Stimulated activated CD8-positive, alpha-beta memory T cell treated with anti-CD3 and anti-CD28 coated beads, Interleukin-12 subunit alpha, Interleukin-12 subunit beta, amount 100 ng/mL, for 1 hour (primary cell): ENCODE measurements around the gene TPMT.
"Not testable (repeated sequence)": the region's sequence is repeated elsewhere in the genome, so short reads cannot be mapped to it uniquely, and the experiment has no call there.

Experiments used
- DNase-seq: peaks from one replicate; pipeline ENCODE4 v3.0.0-alpha.2; 2020; ENCODE audit warnings: low read depth

Gene TPMT

DNA sequence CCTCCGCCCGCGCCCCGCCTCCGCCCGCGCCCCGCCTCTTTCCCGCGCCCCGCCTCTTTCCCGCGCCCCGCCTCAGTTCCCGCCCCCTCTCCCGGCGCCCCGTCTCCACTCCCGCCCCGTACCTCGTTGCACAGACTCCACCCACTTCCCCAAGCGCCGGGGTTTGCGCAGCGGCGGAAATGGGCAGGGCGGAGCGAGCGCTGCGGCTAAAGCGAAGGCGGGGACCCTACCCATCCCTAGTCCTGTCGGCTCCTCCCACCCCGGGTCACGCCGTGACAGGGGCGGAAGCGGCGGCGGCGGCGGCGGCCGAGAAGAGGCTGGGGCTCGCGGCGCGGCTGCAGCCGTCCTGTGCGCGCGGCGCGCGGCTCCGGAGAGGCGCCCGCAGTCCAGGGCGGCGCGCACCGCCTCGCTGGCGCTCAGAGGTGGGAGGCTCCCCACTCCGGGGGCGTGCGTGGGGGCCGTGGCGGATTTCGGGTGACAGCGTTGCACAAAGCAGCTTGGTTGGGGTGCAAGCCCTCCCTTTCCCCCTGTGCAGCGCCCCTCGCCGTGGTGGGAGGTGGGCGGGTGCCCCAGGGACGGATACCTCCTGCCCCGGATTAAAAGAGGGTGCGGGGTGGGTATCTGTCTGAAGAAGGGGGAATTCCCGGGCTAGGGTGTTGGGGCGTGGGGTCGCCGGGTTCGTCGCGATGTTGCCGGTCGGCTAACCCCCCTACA is 430 bp upstream of the TPMT start, which contains the start of gene KDM1B:
Gene KDM1B, plus strand, starts transcription at position 273 of the 714 bp plus-strand sequence. CDS start 4,474 bp downstream, outside the sequence.
- DNase-seq: peak; percentile 97

DNA sequence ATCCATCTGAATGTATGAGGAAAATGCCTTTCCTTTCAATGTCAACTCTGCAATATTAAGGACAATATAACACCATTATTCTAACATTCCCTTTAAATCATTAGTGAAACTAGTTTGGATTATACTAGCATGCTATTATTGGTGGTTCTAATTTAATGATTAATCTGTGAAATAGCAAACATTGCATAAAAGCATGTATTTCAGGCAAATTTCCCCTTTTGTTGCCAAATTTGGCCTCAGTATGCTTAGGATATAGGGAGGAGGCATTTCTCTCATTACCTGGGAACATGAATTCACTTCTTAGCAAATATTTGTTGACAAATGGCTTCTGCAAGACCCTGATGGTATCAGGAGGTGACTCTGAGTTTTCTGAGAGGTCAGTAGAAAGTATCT is 1.6 kb downstream of the TPMT start:
- no peak for DNase-seq

DNA sequence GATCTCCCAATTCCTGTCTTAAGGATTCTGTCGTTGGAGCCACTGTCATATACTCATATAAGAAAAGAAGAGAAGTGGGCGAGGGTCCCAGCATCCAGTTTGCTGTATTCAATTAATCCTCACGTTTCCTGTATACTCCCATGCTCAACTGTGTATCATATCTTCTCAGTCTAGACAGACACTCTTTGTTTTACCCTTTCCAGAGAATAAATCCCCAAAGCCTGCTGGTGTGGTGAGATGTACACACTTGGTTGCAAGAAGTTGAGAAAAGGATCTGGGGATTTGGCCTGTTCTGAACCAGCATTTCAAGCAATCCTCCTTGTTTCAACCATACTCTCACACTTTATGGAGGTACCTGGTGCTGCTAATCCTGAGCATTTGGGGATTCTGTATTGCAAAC is 3.1 kb downstream of the TPMT start:
- no peak for DNase-seq

DNA sequence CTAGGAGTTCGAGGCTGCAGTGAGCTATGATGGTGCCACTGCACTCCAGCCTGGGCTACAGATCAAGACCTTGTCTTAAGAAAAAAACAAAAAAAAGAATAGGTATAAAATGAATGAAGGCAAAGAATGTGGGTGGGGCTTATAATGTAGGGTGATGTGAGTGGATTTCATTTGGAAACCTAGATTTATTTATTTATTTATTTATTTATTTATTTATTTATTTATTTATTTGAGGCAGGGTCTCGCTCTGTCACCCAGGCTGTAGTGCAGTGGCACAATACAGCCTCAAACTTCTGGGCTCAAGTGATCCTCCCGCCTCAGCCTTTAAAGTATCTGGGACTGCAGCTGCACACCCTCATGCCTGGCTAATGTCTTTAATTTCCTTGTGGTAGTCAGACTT is 3.5 kb downstream of the TPMT start:
- not testable (repeated sequence) for DNase-seq

DNA sequence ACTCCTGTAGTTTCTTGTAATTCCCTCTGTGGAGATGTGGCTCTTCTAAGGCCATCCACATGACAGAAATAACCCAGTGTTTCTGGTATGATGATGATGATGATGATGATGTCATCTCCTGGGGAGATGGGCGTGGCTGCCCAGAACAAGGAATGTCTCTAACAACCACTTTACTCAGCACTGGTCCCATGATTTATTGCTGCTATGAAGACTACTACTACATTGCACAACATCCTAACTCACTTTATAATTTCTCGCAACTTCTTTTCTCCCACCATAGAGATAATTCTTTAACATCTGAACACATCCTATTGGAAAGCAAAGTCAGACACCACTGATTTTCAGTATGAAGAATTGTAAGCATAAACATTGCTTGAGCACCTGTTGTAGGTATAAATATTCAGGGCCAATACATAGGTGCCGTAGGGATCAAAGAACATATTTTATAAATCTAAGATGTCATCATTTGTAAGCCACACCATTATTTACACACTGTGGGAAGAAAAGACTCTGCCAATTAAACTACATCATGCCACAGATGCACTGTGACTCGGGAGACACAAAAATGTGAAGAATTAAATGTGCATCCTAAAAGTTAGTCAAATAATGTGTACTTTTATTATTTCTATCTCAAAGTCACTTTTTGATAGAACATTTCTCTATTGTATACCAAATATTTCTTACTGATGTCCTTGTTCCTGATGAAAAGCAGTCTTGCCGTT is 6.4 kb downstream of the TPMT start:
- no peak for DNase-seq

DNA sequence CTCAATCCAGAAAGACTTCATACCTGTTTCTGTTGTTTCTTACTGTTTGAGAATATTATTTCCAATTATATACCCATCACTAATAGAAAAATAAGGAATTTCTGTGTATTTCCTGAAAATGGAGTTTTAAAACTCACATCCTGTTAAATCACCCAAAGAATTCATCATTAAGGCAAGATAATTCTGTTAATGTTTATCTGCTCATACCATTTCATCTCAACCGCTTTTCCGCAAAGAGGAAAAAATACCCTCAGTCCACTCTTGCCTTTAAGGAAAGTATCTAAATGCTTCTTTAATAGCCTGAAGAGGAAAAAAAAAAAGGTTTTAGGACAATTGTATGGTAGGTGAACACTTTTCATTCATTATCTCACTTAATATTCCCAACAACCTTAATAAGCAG is 7.3 kb downstream of the TPMT start:
- DNase-seq: no peak

DNA sequence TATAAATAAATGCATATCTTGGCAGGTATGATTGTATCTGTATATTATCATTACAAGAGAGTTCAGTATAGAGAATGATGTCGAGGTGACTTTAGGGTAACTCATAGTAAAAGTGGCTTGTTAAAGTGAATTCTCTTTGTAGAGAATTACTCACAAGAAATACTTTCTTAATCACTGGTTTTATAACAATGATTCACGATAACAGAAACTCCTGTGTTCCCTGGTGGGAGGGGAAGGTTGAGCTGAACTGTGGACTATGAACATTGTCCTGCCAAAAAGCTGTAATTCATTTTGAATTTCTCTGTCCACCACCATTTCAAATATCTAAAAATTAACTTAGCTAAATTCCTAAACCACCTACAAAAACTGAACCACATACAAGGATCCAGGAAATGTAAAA is 7.7 kb downstream of the TPMT start:
- DNase-seq: no peak

DNA sequence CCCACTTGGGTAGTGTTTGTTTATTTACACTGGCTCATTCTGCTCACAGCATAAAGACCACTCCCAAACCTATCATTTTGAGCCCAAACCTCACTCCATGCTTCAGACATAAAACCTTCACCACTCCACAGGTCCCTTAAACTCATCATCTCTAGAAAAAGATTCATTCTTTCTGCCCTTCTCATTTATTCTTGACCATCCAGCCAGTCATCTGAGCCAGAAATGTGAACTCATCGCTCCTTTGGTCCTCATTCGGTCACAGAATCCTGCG is 12.4 kb downstream of the TPMT start:
- DNase-seq: no peak

DNA sequence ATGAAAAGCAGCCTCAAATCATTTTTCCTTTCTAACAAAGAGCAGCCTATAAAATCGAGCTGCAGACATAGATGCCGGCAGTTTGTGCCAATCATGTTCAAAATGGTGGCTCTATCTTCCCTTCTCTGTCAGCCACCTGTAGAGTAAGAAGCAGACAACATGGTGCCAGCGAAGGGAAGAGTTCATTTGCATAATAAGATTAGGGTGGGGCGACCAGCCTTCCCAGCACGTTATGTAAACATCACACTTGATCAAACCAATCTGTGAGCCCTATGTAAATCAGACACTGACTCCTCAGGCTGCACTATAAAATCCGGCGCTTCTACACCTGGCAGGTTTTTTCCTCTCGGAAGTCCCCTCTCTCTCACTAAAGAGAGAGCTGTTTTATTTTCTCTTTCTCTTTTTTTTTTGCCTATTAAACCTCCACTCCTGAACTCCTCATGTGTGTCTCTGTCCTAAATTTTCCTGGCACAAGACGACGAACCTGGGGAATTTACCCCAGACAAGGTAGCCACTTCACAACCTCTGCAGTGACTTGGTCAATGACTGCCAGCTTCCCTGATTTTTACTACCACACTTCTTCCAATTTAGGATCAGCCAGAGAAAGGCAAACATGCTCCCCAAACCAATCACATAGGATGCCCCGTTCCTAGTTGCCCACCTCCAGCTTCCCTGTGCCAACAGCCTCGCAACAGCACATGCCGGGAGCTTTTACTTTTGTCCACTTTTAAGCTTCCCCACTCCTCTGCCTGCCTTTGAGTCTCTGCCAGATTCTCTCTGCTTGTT is 12.9 kb downstream of the TPMT start:
- DNase-seq: no peak

DNA sequence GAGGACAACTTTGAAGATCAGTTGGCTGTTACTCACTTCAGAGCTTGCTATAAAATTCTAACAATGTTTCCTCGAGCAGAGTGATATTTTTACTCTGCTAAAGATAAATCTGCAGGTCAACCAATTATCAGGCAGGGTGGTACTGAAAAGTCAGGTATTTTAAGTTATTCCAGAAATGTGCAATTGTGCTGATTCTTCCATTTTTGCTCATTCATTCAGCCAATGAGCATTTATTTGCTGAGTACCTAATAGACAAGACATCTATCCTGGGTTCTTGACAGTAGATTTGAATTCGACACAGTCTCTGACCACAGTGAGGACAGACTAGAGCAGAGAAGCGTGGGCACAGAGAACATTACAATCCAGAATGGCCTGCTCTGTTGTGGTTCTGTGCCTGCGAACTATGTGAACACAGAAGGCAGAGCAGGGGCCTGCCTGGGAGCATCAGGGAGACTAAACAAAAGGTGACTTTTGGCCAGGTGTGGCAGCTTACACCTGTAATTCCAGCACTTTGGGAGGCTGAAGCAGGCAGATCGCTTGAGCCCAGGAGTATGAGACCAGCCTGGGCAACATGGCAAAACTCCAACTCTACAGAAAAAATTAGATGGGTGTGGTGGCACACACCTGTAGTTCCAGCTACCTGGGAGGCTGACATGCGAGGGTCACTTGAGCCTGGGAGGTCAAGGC is 14.8 kb downstream of the TPMT start:
- DNase-seq: no peak

DNA sequence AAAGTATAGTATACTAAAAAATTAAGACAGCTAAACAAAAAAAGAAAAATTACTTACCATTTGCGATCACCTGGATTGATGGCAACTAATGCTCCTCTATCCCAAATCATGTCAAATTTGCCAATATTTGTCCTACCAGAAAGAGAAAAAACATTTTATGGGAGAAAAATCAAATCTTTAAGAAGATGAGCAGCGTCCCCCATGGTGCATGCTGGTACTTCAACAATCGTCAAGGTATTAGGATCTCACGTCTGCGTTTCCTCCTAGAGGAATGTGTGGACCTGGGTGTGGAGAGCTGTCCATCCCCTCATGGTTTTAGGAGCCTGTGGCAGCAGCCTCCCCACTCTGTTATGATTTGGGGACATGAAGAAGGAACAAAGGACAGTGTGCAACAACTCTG is 16.0 kb downstream of the TPMT start:
- DNase-seq: no peak

DNA sequence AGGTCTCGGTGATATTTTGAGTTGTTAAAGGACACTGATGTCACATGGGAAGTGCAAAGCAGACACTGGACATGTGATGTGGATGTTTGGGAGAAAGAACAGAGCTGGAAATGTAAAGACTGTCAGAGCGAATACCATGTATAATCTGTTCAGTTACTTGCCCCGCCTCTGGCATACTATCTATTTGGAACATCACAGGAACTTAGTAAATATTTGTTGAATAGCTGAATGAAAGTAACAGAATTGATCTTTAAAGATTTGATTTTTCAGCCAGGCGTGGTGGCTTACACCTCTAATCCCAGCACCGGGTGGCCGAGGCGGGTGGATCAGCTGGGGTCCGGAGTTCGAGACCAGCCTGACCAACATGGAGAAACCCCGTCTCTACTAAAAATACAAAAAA is 18.6 kb downstream of the TPMT start:
- no peak for DNase-seq

DNA sequence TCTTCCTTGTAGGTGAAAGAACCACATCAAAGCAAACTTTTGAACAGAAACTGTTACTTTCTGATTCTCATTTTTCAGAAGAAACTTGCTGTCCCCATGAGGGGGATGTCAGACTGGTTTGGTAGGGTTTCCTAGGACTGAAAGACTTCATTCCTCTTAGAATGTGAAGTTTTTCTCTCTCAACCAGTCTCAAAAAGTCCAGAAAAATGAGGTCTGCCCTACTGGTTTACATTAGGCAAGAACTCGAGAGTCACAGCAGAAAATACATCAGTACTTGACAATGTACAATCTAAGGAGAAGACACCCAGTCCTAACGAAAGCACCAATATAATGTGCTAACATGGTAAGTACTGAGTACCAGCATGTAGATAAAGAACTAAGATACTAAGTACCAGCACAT is 19.7 kb downstream of the TPMT start:
- DNase-seq: no peak

DNA sequence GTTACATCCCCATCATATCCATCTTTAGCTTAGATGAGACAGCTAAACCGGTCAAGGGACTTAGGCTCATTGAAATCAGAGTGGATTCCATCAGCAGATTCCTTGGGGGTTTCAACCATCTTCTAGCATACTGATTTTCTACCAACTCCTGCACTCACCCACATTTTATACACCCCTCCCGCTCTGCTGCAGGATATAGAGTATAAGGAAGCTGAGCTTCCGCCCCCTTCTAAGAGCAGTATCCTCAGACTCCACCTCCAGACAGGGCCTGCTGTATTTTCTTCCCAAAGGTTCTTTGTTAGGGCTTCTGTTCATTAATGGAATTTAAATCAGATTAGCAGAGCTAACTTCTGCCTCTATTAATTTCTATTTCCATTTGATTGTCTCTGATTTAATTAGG is 22.5 kb downstream of the TPMT start:
- no peak for DNase-seq

DNA sequence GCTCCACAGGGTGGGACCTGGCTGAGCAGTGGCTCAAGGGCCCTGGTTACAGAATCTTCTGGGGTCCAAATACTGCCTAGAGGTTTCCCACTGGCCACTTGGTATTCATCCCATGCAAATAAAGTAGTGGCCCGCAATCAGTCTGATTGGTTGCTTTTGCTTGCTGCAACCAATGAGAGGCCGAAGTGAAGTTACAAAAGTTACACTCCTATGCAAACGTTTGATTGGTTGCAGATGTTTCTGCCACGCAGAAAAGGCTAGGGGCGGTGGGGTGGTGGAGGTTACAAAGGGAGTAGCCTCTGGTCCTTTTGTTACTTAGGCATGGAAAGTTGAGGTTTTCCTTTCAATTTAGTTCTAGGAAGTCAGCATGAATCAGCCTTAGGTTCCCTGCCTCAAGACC is 28.8 kb downstream of the TPMT start:
- DNase-seq: no peak

DNA sequence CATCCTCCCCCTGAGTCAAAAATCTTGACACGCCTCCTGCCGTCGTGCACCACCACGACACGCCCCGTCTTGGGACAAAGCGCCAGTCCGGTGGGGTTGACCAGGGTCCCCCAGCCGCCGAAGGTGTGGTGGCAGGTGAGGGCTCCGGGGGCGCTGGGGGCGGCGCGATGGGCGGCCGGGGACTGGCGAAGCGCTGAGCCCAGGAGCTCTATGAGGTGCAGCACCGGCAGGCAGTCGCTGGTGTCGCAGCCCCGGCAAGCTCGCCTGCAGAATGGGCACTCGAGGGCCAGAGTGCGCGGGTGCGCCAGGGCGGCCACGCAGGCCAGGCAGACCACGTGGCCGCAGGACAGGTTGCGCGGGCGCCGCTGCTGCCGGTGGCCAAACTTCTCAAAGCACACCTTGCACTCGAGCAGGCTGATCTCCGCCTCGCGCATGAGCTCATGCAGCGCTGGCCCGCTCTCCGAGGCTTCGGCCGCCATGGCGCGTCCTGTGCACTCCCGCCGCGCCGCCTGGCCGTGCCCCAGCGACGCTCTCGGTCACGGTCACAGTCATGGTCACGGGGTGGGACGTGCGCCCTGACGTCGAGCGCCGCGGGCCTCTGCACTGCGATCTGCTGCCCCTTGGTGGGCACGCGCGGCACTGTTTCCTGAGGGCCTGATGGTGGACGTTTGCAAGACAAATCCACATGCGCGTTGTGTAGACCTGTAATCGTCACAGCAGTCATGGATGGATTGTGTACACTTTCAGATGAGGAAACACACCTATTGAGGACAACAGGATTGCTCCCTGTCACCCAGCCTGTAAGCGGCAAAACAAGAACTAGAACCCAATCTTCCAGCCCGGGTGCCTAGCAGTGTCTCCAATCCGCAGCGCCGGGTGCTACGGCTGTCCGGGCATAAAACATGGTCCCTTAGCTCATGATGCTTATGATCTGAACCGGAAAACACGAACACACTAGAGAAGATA is 32.5 kb downstream of the TPMT start, which contains the start of gene NHLRC1:
Gene NHLRC1, minus strand, starts transcription at position 550 of the 966 bp plus-strand sequence. Its CDS starts 71 bp downstream, at position 479.
- DNase-seq: peak; percentile 52

DNA sequence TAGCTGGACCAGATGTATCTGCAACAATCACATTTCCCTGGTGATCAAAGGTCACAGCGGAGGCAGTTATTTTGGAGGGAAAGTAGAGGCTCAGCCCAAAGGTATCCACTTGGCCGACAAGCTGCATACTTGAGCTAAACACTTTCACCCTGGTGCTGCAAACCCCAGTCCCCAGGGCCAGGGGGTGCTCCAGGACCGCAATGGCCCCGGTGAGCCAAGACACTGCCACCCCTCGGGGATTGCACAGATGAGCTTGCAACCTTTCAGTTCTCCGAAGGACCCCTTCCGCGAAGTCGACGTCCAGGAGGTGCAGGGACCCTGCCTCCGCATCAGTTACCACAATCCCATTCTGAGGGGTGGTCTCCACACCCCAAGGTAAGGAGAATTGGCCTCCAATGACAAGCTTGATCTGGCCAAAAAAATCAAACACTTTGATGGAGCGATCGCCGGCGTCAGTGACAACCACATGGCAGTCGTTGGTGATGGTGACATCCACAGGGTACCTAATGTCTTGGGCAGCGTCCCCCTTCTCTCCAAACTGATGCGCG is 33.2 kb downstream of the TPMT start:
- no peak for DNase-seq

DNA sequence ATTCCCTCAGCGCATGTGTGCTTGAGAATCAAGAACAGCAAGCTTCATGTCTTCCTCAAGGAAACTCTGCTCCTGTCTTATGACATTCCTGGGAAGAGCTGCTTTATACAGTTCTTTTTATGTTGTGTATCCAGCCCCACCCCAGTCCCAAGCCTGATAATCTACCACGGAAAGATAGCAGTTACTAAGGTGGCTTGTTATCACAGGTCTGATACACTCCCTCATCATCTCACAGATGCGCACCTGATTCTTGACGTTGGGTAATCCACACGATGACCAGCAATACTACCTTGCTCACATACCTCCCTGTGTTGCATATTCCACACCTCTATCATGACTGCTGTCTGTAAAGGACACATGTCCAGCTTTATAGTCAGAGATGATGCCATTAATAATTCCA is 35.6 kb downstream of the TPMT start:
- no peak for DNase-seq

DNA sequence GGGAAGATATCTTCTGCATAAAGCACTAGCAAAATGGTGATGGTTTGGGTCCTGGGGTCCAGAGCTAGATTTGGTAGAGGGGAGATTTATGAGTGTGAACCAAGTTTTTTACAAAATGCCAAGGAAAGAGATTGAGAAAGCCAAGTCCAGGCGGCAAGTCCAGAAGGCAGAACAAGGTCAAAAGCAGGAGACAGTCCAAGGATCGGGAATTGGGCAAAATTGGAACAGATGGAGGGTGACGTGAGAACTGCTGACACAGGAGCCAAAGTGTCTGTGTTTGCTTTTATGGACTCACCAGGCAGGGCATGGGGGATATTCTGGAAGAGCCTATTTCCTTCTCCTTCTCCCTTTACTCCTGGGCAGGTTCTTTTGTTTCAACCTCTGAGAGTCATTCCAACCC is 36.5 kb downstream of the TPMT start:
- DNase-seq: no peak

DNA sequence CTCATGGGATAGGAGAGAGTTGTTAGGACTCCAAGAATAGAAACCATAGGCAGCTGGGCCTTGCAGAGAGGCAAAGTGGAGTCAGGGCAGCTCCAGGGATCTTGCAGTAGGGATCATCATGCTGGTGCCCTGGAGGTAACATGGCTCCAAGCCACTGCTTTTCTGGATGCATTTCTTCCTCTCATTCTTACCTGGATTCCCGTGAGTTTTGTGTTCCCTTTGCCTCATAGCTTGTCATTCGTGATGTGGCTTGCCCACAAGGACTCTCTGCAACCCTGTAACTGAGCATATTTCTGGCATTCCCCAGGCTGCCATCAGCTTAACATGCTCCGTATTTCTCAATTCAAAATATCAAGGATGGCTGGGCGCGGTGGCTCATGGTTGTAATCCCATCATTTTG is 37.7 kb downstream of the TPMT start:
- no peak for DNase-seq

DNA sequence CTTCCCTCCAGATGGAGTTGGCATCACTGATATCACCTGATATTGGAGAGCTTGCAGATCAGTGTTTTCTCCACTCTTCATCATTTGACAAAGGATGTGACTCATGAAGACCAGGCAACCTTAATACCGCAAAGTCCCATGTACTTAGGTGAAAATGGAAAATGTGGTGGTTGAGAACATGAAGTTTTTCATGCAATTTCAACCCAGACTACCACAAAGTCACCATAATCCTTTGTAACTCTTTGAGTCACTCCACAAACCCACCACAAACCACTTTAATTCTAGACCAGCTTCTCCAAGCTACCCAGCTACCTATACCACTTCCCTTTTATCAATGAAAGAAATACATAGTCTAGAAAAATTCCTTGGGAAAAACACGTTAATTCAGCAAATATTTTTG is 39.5 kb downstream of the TPMT start:
- DNase-seq: no peak
